Measurements from ENCODE around the gene KCNN1.
"Not testable (repeated sequence)": the region's sequence is repeated elsewhere in the genome, so short reads cannot be mapped to it uniquely, and the experiment has no call there.

Gene KCNN1

GRCh38 chr19:17966550-17967256, at the start of gene KCNN1:
TSS of gene KCNN1 (plus strand) at chr19:17967107. CDS start at chr19:17973889, 6,782 bp downstream.
- no peak for DNase-seq (ENCODE audit: low read depth)

GRCh38 chr19:17918151-17918550, 48.8 kb upstream of the KCNN1 start:
- DNase-seq (ENCODE audit: low read depth): not testable (repeated sequence)

- DNase-seq (ENCODE audit: low read depth): not testable (repeated sequence)
These were observed 47.8 kb upstream of the KCNN1 start for GRCh38 chr19:17919122-17919521.

- no peak for DNase-seq (ENCODE audit: low read depth)
These were observed 46.4 kb upstream of the KCNN1 start for GRCh38 chr19:17920527-17920926.

GRCh38 chr19:17922138-17922537, 44.8 kb upstream of the KCNN1 start:
- no peak for DNase-seq (ENCODE audit: low read depth)

- no peak for DNase-seq (ENCODE audit: low read depth)
These were observed 40.9 kb upstream of the KCNN1 start for GRCh38 chr19:17926044-17926443.

- no peak for DNase-seq (ENCODE audit: low read depth)
These were observed 37.9 kb upstream of the KCNN1 start for GRCh38 chr19:17929056-17929455.

GRCh38 chr19:17931532-17932191, 35.2 kb upstream of the KCNN1 start:
- no peak for DNase-seq (ENCODE audit: low read depth)

- DNase-seq (ENCODE audit: low read depth): peak; percentile 83
These were observed 34.2 kb upstream of the KCNN1 start, which contains the start of gene CCDC124 for GRCh38 chr19:17932485-17933338. TSS of gene CCDC124 (plus strand) at chr19:17933015. CDS start at chr19:17936421, 3,406 bp downstream.

- DNase-seq (ENCODE audit: low read depth): peak; percentile 72
These were observed 33.3 kb upstream of the KCNN1 start for GRCh38 chr19:17933414-17934129.

- DNase-seq (ENCODE audit: low read depth): no peak
These were observed 30.5 kb upstream of the KCNN1 start for GRCh38 chr19:17936379-17936778.

GRCh38 chr19:17937371-17937900, 29.5 kb upstream of the KCNN1 start:
- no peak for DNase-seq (ENCODE audit: low read depth)

- peak; percentile 82 for DNase-seq (ENCODE audit: low read depth)
These were observed 28.6 kb upstream of the KCNN1 start for GRCh38 chr19:17938092-17938845.

- no peak for DNase-seq (ENCODE audit: low read depth)
These were observed 24.7 kb upstream of the KCNN1 start for GRCh38 chr19:17942181-17942580.

GRCh38 chr19:17942582-17943273, 24.2 kb upstream of the KCNN1 start:
- no peak for DNase-seq (ENCODE audit: low read depth)

- no peak for DNase-seq (ENCODE audit: low read depth)
These were observed 23.4 kb upstream of the KCNN1 start for GRCh38 chr19:17943274-17944221.

GRCh38 chr19:17944301-17944700, 22.6 kb upstream of the KCNN1 start:
- peak; percentile 77 for DNase-seq (ENCODE audit: low read depth)

- DNase-seq (ENCODE audit: low read depth): no peak
These were observed 19.7 kb upstream of the KCNN1 start for GRCh38 chr19:17946965-17947784.
